HG02852 (cell line): ENCODE measurements around the gene GSG1L.

ENCODE experiments used
- ATAC-seq: cut with Tn5 transposase; IDR thresholded peaks from one replicate; pipeline ENCODE4 v1.9.1; 2021; ENCODE audit warnings: mild to moderate bottlenecking, moderate library complexity; ENCODE audit not compliant: unreplicated experiment

The GSG1L gene

DNA sequence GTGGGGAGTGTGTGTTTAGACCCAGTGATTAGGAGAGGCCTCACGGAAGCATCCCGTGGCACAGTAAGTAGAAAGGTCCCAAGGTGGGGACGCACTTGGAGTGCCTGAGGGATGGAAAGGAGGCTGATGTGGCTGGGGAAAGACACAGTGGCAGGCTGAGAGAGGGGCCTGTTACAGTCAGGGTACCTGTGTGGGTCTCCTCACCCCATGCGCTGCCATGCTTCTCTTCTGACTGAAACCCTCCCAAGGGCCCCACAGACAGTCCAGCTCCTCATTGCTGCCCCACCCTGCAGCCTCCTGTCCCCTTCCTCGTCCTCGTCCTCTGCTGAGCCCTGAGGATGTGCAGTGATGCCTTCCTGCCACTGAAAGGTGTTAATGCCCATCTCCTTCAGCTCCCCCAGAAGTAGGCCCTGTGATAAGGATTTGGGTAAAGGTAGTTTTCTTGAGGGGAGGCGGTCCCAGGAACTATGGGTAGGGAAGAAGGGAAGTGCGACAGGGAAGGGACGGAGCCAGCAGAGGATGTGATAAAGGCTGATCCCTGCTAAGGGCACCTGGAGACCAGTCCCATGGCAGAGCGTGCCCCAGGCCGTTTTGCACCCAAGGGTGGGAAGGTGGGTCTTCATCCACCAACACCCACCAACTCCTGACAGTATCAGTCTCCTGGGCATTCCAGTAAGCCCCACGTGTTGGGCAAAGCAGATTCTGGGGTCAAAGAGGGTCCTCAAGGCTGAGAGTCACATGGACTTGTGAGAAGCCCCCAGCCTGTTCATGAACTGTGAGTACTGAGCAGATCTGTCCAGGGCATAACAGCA, 237.2 kb downstream of the GSG1L start:
- ATAC-seq = no peak

DNA sequence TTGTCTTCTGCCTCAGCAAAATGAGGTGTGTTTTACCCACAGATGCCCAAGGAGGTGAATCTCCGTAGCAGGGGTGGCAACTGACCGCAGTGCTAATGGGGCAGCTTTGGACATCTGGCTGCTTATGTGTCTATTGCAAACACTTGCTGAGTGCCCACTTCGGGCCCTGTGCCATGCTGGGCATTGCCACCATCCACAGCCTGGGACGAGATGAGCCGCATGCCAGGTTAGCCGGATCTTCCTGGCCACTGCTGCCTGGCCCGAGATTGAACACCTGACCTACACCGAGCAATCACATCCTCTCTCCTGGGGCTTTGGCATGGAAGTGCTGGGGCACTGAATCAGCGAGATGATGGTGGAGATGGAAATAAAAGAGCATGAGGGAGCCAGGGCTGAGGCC, 238.7 kb downstream of the GSG1L start:
- no peak for ATAC-seq

DNA sequence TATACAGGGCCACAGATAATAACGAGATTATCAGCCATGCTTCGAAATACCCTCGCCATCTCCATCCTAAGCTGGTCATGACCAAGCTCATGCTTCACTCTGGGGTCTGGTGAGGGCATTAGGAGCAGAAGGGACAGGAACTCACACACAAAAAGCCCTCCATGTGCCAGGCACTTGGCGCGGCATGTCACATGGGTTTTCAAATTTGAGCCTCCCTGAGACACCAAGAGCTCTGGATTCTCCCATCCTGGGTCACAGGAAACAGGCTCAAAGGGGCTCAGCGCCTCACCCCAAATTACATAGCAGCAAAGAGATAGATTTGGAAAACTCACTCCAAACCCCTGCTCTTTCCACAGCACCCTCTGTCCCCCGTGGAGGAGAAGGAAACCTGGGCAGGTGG, 239.5 kb downstream of the GSG1L start:
- ATAC-seq = no peak

DNA sequence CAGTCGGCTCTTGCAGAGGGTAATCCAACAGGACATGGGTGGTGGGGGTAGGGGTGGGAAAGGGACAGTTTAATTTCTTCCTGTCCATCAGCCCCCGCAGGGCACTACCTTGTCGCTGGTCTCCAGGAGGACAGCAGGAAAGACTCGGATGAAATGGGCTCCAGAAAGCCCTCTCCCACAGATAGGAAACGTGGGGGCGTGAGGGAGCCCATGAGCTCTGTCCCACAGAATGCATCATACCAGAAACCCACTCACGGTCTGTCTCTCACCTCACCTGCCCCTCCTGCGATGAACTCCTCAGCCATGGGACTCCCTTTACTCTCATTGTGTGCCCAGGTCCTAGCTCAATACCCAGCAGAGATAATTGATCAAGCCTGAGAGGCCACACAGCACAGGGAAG, 240.1 kb downstream of the GSG1L start:
- no peak for ATAC-seq

DNA sequence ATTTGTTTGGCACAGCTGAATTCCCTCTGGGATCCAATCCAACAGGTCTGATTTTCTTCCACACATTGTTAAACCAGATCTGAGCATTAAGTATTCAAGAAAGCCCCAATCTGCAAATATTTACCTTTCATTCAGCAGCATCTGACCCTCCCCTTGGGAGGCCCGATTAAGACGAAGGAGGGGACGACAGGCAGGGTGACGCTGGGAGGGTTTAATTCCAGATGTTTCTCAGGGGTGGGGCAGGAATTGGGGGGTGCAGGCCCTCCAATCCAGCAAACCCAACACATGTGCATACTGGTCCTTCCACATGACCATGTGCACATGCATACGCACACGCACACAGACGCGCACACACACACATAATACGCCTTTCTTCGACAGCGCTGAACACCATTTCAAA, 240.5 kb downstream of the GSG1L start:
- ATAC-seq = no peak

DNA sequence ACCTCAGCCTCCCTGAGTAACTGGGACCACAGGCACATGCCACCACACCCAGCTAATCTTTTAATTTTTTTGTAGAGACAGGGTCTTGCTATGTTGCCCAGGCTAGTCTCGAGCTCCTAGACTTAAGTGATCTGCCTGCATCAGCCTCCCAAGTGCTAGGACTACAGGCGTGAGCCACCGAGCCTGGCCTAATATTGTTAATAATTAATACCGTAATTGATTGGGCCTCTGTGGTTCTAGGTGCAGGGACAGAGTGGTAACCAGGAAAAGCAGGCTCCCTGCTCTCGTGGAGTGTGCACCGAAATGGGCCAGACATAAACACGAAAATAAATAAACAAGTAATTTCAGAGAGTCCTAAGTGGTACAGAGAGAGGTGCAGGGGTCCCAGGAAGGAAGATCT, 241.0 kb downstream of the GSG1L start:
- ATAC-seq = no peak

DNA sequence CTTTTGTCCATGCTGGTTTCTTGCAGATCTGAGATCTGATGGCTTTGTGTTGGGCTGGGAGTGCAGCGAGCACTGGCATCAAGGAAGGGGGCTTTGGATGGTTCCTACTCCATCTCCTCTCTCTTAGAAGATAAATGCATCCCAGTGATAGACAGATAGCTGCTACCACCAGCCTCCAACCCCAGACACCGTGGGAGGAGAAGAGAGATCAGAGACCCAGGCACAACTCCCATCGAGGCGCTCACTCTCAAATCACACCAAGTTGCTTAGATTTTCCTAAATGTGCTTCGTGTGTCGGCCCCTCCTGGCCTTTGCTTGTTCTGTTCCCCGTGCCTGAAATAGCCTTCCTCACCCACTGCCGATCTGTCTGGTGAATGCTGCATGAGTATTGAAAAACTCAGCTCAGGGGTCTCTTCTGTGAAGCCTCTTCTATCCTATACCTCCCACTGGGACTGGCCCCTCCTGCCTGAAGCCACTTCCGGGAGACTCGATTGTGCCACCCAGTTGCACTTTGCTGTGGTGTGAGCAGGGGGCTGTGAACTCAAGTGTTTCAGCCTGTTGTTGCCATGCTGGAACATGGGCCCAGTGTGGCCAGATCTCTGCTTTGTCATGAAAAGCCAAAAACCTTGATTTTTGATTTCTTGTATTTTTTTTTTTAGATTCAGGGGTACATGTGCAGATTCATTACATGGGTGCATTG, 242.7 kb downstream of the GSG1L start:
- ATAC-seq = no peak

DNA sequence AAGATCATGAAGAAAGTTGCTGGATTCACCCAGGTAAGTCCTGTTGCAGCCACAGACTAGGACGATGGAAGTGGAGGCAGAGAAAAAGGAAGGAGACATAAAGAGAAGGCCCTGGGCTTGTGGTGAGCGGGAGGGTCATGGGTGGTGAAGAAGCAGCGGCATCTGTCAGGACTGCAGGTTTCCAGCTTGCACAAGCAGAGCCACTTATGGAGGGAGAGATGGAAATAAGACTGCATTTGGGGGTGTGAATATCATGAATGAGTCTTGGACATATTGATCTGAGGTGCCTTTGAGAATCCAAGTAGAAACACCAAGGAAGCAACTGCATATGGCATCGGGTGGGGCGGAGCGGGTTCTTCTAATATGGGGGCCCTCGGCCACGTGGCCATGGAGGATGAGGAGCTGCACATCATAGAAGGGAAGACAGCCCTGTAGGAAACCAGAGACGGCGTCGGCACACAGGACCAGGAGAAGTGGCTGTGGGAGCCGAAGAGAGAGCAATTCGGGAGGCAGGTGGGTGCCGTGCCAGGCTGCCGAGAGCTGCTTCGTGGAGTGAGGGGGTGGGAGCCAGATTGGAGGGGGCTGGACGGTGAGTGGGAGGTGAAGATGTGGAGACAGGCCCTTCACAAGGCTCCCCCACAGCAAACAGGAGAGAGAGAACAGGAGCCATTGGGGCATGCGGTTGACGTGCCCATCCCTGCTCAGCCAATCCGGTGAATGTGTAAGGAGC, 243.5 kb downstream of the GSG1L start:
- ATAC-seq = no peak

DNA sequence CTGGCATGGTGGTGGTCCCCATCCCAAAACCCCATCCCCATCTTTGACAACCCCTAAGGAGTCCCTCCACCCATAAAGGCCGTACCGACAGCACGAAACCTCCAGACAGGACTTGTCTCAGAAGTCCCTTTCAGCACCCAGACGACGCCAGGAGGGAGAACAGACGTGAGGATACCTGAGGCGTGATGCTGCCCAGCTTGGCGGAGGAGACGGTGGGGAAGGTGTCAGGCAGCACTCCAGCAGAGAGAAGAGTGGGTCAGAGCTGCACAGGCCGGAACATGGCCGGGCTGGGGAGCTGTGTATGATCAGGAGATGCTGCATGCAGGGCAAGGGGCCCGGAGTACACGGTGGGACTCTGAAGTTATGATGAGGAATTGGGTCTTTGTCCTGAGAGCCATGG, 244.2 kb downstream of the GSG1L start:
- ATAC-seq = no peak

DNA sequence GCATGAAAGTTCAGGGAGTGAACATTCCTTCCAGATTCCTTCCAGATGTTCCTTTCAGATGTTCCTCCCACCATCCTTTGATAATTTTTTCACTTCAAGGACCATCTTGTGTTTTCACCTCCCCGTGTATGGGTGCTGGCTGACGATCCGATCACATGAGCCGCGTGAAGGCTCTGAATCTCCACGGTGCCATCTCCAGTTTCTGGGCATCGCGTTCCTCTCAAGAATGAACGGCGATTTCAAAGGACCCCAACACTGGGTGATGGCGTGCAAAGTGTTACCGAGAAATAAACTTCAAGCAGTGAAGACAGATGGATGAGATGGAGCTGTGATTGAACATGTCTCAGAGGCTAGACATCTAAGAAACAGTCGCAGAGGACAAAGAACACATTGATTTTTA, 245.3 kb downstream of the GSG1L start:
- no peak for ATAC-seq

DNA sequence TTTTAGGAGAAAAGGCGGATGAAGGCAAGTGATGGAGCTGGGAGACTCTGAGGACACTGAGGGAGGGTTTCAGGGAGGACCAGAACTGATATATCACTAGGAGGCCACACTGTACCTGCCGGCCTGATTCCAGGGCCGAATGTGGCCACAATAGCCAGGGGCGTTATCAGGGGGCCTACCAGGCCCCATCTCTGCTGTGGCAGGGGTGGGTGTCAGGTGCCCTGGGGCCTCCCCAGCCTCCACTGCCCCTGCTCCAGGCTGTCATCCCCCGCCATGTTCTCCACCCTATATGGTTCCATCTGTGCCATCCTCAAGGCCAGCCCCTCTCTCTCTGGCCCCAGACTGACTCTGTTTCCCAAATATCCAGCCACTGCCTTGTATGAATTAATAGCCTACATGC, 246.5 kb downstream of the GSG1L start:
- ATAC-seq = no peak

DNA sequence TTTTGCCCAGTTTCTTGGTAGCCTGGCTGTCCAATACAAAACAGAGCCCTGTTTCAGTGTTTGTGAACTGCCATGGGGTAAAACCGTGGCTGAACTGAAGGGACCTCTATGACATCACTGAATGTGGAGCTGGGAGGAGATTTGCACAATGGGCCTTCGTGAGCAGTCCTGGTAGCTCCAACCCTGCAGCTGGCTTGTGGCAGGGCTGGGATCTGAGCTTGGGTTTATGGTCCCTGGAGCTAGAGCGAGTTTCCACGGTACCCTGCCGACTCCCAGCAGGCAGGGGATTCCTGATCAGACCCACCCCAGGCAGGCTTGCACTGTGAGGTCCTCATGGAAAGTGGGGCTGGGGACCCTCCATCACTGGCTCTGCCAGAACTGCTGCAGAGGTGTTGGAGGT, 247.0 kb downstream of the GSG1L start:
- ATAC-seq = no peak

DNA sequence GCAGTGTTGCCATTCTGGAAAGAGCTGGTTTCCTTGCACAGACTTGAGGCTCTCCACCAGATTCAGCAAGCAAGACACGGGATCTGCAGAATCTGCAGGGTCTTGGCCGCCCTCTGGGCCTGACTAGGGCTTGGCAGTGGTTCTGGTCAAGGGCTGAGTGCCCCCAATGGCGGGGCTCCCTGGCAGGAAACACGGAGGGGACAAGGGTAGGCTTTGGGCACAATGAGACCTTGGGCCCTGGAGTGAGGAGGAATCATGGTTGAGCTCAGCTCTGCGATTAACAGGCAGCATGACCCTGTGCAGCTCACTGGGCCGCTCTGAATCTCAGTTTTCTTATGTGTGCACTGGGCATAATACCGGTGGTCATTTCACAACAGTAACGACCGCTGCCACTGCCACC, 249.9 kb downstream of the GSG1L start:
- ATAC-seq = no peak

DNA sequence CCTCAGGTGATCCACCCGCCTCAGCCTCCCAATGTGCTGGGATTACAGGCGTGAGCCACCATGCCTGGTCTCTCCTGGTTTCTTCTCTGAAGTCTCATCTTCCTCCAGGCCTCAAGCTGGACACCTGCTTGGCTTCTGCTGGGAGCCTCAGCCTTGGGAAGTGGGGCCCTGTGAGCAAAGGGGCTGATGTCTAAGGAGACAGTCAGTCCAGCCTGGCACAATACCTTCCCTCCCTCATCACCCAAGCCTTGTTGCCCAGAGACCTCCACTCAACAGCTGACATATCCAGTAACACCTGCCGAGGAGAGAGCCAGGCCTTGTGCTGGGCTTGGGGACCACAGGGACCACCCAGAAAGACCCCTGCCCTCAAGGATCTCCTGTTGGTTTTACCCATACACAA, 251.6 kb downstream of the GSG1L start:
- no peak for ATAC-seq

DNA sequence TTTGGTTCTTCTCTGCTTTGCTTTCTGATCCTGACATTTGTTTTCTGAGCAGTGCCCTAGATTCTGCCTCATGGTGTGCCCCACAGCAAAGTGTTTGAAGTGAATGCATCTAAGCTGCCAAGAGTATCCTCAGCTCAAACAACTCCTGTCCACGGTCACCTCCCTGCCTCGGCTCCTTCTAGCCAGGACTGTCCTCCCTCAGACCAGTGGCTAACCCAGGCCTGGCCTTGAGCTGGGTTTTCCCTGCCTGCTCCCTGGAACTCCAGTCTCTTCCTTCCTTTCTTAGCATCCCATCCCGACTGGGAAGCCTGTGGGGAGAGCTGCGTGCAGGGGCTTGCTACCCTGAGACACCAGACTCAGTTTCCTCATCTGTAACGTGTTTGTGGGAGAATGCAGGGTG, 256.5 kb downstream of the GSG1L start:
- no peak for ATAC-seq

DNA sequence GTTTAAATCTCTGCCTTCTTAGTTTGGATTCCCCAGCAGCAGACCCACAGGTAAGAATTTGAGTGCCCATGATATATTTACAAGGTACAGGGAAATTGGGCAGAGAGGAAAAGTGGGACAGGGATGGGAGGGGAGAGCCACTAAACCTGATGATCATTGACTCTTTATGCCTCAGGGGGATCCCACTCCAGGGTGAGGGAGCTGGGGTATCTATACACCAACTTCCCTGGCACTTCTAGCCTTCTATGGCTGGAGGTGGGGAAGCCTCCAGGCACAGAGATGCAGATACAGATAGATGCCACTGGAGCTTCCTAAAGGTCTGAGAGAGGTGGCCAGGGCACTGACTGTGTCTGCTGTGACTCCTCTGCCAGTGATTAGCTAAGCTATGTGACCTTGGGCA, 257.1 kb downstream of the GSG1L start:
- ATAC-seq = no peak

DNA sequence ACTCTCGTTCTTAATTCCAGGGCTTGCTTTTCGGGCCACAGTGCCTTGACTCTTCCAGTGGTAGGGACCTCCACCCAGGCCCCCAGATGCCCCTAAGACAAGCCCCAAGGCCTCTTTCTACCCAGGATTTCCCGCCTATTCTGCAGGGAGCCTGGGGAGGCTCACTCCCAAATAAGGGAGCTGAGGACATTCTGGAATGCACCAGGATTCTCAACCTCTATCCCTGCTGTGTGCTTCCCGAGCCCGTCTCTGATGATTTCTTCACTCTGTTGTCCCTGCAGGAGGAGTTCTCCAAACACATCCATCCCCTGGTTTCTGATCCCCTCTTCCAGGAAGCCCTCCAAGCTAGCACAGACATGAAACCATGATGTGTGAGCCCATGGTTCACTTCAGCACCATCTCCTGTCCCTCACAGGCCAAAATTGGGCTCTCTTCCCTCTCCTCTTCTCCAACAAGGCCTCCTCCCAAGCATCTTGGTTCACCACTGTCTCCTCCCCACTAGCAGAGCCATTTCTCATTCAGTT, 257.6 kb downstream of the GSG1L start:
- ATAC-seq = no peak

DNA sequence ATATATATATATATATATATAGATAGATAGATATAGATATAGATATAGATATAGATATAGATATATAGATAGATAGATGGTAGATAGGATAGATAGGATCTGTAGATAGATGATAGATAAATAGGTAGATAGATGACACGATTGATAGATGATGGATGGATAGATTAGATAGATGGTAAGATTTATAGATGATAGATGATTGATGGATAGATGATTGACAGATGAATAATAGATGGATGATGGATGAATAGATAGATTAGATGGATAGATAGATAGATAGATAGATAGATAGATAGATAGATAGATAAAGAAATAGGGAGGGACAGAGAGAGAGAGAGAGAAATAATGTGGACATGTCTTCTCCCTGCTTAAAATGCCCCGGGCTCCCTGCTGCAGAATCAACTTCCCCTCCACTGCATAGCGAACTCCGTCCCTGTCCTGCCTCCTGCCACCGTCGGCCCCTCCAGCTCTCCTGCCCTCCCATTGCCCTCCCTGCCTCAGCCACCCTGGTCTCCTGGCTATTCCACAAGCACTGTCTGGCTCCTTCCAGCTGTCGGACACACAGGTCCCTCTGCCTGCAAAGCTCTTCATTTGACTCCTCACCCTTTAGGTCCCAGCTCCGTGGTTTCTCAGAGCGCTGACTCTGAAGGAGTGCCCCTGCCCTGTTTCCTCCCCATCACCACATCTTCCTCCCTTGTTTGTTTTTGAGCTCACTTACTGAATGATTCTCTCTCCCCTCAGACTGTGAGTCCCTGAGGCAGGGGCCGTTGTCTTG, 259.6 kb downstream of the GSG1L start:
- ATAC-seq = no peak

DNA sequence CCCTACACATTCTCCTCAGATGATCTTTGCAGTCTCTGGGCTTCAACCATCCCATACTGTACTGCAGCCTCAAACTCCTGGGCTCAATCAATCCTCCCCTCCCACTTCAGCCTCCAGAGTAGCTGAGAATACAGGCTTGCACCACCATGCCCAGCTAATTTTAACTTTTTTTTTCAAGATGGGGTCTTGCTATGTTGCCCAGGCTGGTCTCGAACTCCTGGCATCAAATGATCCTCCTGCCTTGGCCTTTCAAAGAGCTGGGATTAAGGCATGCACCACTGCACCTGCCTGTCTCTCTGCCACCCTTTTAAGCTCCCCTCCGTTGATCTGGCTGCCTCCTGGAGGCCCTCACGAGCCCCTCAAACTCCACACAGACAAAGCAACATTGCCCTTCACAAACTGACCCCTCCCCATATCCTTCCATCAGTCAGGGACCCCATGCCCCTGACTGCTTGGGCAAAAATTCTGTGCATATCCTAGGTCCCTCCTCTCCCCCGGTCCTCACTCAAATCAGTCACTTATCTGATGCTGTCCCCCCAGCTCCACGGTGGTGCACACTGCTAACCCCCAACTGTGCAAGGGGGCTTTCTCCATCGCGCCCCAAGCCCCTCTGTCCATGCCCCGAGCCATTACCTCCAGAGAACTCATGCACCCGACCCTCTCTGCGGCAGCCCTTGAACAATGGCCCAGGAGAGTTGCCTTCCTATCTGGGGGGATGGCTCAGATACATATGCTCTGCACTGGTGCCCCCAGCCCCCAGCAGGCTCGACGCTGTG, 260.7 kb downstream of the GSG1L start:
- ATAC-seq = no peak

DNA sequence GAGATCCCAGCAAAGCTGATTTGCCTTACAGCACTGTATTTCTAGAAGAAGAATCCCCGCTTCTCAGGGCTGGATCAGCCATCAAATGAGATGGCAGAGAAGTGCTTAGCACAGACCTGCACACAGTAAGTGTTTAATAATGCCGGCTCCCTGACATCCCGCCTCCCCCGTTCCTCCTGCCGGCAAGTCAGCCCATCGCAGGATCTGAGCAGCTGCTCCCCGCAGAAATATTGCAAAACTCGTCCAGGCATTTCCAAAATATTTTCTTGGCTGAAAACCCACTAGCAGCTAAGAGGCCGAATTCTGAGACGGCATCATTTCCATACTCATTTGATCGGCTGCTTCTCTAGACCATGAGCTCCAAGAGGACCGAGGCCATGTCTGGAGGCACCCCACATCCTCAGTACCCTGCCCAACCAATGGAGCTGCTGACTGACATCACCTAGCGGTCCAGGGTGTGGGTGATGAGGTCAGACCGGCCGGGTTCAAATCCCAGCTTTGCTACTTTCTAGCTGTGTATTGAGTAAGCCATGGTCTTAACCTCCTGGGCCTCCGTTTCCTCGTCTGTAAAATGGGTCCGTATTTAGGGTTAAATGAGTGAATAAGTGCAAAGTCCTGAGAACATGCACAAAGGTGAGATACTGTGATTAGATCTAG, 262.1 kb downstream of the GSG1L start:
- ATAC-seq = no peak
